ENCODE data around the gene EXOC3L1. TPM values are rescaled to one million over a fixed set of nuclear protein-coding genes. Genes with fewer than 3 reads are reported as not detected.

Gene EXOC3L1
- total and polyA plus RNA-seq, 2 of the 13 experiments (the other 11 are each of a cell fraction or from before 2014, with no cell fraction given) = 0.12 TPM; not detected in 1

DNA sequence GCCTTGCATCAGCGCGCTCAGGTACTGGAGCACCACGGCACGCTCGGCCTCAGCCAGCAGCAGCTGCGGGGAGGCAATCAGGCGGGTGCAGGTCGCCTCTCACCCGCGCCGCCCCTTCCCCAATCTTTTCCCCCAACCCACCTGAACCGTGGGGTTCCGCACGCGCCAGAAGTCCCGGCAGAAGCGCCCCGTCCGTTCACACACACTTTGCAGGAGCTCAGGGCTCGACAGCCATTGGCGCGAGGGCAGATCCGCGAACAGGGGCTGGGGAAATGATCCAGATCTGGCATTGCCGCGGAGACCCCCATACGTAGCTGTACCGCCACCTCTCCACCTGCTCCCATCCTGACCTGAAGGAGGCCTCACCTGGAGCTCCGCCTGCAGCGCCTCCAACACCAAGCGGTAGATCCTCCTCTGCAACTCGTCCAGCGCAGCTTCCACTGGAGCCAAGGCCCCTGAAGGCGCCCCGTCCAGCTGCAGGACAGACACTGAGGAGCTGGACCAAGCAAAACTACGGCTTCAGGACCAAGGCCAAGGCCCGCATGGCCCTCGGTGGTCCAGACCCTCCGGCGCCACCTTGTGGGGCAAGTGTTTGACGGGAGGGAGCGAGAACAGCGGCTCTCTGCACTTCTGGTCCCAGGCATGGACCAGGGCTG is 4.8 kb downstream of the EXOC3L1 start (continued):
- no peak for TF ChIP-seq SOX13 (IDR thresholded peaks at IDR 0.05)
- peak in 1 of 2 experiments; percentile 68; a peak in 1 of 4 replicates for TF ChIP-seq SOX13 (CRISPR knock-in tag; conservative IDR thresholded peaks at IDR 0.05 in 1 of 2, IDR thresholded peaks at IDR 0.05 in 1 of 2)
- TF ChIP-seq HNRNPL (IDR thresholded peaks at IDR 0.05; ENCODE audit: low read depth, low read length) = 0 out of 2 replicates have a peak, but pooled peaks have one; percentile 53
- TF ChIP-seq HNRNPK (IDR thresholded peaks at IDR 0.05; ENCODE audit: low read depth, low read length, poor library complexity, severe bottlenecking) = no peak
- no peak for TF ChIP-seq U2AF1 (optimal IDR thresholded peaks at IDR 0.05; ENCODE audit: low read depth, low read length)
- peak; percentile 92 for TF ChIP-seq ZNF232 (CRISPR knock-in tag; IDR thresholded peaks at IDR 0.05; ENCODE audit: borderline replicate concordance)
- no peak; the same call in 1 of the 2 replicates for TF ChIP-seq ZSCAN21 (CRISPR knock-in tag; IDR thresholded peaks at IDR 0.05; ENCODE audit: borderline replicate concordance)
- no peak for TF ChIP-seq KAT7 (CRISPR knock-in tag; IDR thresholded peaks at IDR 0.05; ENCODE audit: borderline replicate concordance)
- TF ChIP-seq ZNF576 (CRISPR knock-in tag; IDR thresholded peaks at IDR 0.05) = peak; percentile 93
- peak; percentile 90; the same call in 1 of the 2 replicates for TF ChIP-seq ZNF670 (CRISPR knock-in tag; IDR thresholded peaks at IDR 0.05; ENCODE audit: borderline replicate concordance)
- no peak for TF ChIP-seq ZNF484 (CRISPR knock-in tag; IDR thresholded peaks at IDR 0.05; ENCODE audit: borderline replicate concordance, low read depth)
- TF ChIP-seq JUN (CRISPR knock-in tag; IDR thresholded peaks at IDR 0.05) = 0 out of 2 replicates have a peak, but pooled peaks have one; percentile 69
- TF ChIP-seq ZNF607 (CRISPR knock-in tag; IDR thresholded peaks at IDR 0.05; ENCODE audit: borderline replicate concordance) = no peak; the same call in 1 of the 2 replicates
- TF ChIP-seq NKX3-1 (CRISPR knock-in tag; IDR thresholded peaks at IDR 0.05) = peak; percentile 88; the same call in 1 of the 2 replicates
- no peak for TF ChIP-seq NONO (IDR thresholded peaks at IDR 0.05)
- peak; percentile 86 for TF ChIP-seq NONO (CRISPR knock-in tag; conservative IDR thresholded peaks at IDR 0.05)
- peak; percentile 93 for TF ChIP-seq HOXA7 (CRISPR knock-in tag; IDR thresholded peaks at IDR 0.05)
- peak; percentile 79 for TF ChIP-seq ZMYM4 (CRISPR knock-in tag; IDR thresholded peaks at IDR 0.05)
- TF ChIP-seq ZNF557 (CRISPR knock-in tag; IDR thresholded peaks at IDR 0.05) = peak; percentile 71; the same call in 1 of the 2 replicates
- no peak; the same call in 1 of the 2 replicates for TF ChIP-seq PHF20 (CRISPR knock-in tag; IDR thresholded peaks at IDR 0.05)
- no peak for TF ChIP-seq SETDB1 (CRISPR knock-in tag; IDR thresholded peaks at IDR 0.05; ENCODE audit: borderline replicate concordance)
- peak; percentile 95 for TF ChIP-seq KLF9 (CRISPR knock-in tag; IDR thresholded peaks at IDR 0.05; ENCODE audit: low read depth)
- TF ChIP-seq ZNF878 (CRISPR knock-in tag; IDR thresholded peaks at IDR 0.05) = no peak; the same call in 1 of the 2 replicates
- TF ChIP-seq ZKSCAN8 (CRISPR knock-in tag; IDR thresholded peaks at IDR 0.05; ENCODE audit: borderline replicate concordance) = peak; percentile 92; the same call in 1 of the 2 replicates
- peak; percentile 73; the same call in 1 of the 2 replicates for TF ChIP-seq ZNF616 (CRISPR knock-in tag; IDR thresholded peaks at IDR 0.05; ENCODE audit: low read depth)
- peak; percentile 98 for TF ChIP-seq ERF (CRISPR knock-in tag; IDR thresholded peaks at IDR 0.05)
- TF ChIP-seq RNF2 (conservative IDR thresholded peaks at IDR 0.05; ENCODE audit: low read depth) = no peak
- TF ChIP-seq SP140L (CRISPR knock-in tag; IDR thresholded peaks at IDR 0.05; ENCODE audit: borderline replicate concordance) = peak; percentile 78; the same call in 1 of the 2 replicates
- no peak for TF ChIP-seq CHD4 (IDR thresholded peaks at IDR 0.05; ENCODE audit: borderline replicate concordance, low read length)
- TF ChIP-seq SAP130 (CRISPR knock-in tag; IDR thresholded peaks at IDR 0.05; ENCODE audit: low read depth) = peak; percentile 98
- no peak for TF ChIP-seq GLMP (CRISPR knock-in tag; IDR thresholded peaks at IDR 0.05; ENCODE audit: borderline replicate concordance)
- no peak for TF ChIP-seq CEBPB (IDR thresholded peaks at IDR 0.05; ENCODE audit: borderline replicate concordance, low read depth, low read length)

Measured in HepG2 (cell line).